ENCODE data around the gene ZNF256.

DNA sequence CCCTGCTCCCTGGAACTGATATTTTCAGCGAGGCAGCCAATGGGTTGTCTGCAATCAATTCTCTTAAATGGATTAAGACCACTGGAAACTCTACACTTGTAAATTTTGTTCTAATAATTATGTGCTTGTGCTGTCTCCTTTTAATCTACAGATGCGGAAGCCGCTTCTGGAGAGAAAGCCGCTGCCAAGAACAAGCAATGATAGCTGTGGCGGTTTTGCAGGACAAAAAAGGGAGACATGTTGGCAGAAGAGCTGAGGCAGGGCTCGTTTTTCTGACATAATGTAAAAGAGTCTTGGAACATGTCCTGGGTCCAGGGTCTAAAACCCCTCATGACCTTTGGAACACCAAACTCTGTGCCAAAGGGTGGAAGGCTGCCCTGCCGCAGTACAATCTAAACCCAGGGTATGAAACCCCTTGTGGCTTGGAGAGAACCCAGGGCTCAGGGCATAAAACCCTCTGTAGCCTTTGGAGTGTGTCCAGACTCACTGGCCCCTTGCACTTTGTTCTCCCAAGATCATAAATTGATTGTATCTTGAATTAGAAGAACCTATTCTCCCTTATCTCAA, 43.8 kb downstream of the ZNF256 start:
- TF ChIP-seq, protein P1, sequence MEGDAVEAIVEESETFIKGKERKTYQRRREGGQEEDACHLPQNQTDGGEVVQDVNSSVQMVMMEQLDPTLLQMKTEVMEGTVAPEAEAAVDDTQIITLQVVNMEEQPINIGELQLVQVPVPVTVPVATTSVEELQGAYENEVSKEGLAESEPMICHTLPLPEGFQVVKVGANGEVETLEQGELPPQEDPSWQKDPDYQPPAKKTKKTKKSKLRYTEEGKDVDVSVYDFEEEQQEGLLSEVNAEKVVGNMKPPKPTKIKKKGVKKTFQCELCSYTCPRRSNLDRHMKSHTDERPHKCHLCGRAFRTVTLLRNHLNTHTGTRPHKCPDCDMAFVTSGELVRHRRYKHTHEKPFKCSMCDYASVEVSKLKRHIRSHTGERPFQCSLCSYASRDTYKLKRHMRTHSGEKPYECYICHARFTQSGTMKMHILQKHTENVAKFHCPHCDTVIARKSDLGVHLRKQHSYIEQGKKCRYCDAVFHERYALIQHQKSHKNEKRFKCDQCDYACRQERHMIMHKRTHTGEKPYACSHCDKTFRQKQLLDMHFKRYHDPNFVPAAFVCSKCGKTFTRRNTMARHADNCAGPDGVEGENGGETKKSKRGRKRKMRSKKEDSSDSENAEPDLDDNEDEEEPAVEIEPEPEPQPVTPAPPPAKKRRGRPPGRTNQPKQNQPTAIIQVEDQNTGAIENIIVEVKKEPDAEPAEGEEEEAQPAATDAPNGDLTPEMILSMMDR (IDR thresholded peaks at IDR 0.05), result no peak
- no peak for TF ChIP-seq POLR2A (IDR thresholded peaks at IDR 0.05)
